H1 (cell line): ENCODE measurements around the gene POU2F1.

ENCODE experiments used
- BRCA1 ChIP-seq: IDR thresholded peaks from 2 replicates; pipeline ENCODE4 v1.6.1; 2012; ENCODE audit warnings: low read depth, low read length, improper control_type of control experiment
- POLR2A ChIP-seq, 2 experiments: IDR thresholded peaks; 1 replicate in 1 of 2; 2 replicates in 1 of 2; pipeline ENCODE4 v1.6.1; 2011; ENCODE audit warnings: low read depth in 2 of 2, low read length in 2 of 2, mild to moderate bottlenecking in 2 of 2; ENCODE audit errors: control extremely low read depth in 1 of 2
- TAF7 ChIP-seq: optimal IDR thresholded peaks from 2 replicates; pipeline ENCODE3; 2011; ENCODE audit warnings: low read depth, mild to moderate bottlenecking, inconsistent platforms, low read length, moderate library complexity, borderline replicate concordance
- TBP ChIP-seq: IDR thresholded peaks from 2 replicates; pipeline ENCODE4 v1.6.1; 2011; ENCODE audit warnings: low read depth, low read length, improper control_type of control experiment
- TCF12 ChIP-seq: IDR thresholded peaks from 2 replicates; pipeline ENCODE4 v1.6.1; 2011; ENCODE audit warnings: low read depth, mild to moderate bottlenecking, low read length
- TF ChIP-seq, protein P1 (sequence below), 3 experiments: IDR thresholded peaks; 1 replicate in 2 of 3; 2 replicates in 1 of 3; pipeline versions ENCODE4 v1.5.1 to v1.6.1; 2011; ENCODE audit warnings: low read length in 3 of 3, mild to moderate bottlenecking in 3 of 3, inconsistent platforms in 2 of 3, low read depth in 1 of 3, moderate library complexity in 1 of 3; ENCODE audit not compliant: insufficient read depth in 1 of 3; ENCODE audit errors: control extremely low read depth in 1 of 3
- TF ChIP-seq, protein P2 (sequence below): IDR thresholded peaks from 2 replicates; pipeline ENCODE4 v1.6.1; 2012; ENCODE audit warnings: inconsistent platforms

DNA sequence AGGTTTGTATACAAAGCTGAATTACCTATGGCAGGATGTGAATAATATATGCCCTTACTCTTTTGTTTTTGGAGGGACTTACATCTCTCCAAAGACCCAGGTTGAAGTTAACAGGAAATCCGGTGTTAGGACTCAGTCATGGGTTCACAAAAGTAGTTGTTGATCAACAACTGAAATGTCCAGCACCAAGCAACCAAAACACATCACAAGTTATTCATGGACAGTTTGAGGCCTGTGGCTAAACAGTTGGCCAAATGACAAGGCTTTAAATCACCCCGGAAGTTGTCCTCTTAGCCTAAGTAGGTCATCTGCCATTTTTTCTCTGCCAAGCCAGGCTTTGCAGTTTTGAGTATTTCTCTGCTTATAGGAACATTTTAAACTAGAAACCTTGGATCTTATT is 207.7 kb downstream of the POU2F1 start:
- TF ChIP-seq BRCA1 = no peak
- TF ChIP-seq POLR2A (IDR thresholded peaks at IDR 0.05; ENCODE audit: control extremely low read depth in 1 of 2, low read depth in 2 of 2, low read length in 2 of 2) = no peak
- TF ChIP-seq, protein P1, sequence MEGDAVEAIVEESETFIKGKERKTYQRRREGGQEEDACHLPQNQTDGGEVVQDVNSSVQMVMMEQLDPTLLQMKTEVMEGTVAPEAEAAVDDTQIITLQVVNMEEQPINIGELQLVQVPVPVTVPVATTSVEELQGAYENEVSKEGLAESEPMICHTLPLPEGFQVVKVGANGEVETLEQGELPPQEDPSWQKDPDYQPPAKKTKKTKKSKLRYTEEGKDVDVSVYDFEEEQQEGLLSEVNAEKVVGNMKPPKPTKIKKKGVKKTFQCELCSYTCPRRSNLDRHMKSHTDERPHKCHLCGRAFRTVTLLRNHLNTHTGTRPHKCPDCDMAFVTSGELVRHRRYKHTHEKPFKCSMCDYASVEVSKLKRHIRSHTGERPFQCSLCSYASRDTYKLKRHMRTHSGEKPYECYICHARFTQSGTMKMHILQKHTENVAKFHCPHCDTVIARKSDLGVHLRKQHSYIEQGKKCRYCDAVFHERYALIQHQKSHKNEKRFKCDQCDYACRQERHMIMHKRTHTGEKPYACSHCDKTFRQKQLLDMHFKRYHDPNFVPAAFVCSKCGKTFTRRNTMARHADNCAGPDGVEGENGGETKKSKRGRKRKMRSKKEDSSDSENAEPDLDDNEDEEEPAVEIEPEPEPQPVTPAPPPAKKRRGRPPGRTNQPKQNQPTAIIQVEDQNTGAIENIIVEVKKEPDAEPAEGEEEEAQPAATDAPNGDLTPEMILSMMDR (IDR thresholded peaks at IDR 0.05; ENCODE audit: control extremely low read depth in 1 of 3, insufficient read depth in 1 of 3, low read depth in 1 of 3, low read length in 3 of 3) = no peak
- TF ChIP-seq, protein P2, sequence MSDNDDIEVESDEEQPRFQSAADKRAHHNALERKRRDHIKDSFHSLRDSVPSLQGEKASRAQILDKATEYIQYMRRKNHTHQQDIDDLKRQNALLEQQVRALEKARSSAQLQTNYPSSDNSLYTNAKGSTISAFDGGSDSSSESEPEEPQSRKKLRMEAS = no peak
- no peak for TF ChIP-seq TBP
- no peak for TF ChIP-seq TAF7
- TF ChIP-seq TCF12 = no peak
